Erythroblast (primary cell): ENCODE measurements around the gene XYLT1.

Experiments
- GATA1 ChIP-seq: IDR thresholded peaks from 2 replicates; pipeline ENCODE4 v1.6.1; 2011; ENCODE audit warnings: low read depth, mild to moderate bottlenecking, control low read depth, low read length, moderate library complexity
- POLR2A ChIP-seq: IDR thresholded peaks from 2 replicates; pipeline ENCODE4 v1.6.1; 2011; ENCODE audit warnings: mild to moderate bottlenecking, low read length

DNA sequence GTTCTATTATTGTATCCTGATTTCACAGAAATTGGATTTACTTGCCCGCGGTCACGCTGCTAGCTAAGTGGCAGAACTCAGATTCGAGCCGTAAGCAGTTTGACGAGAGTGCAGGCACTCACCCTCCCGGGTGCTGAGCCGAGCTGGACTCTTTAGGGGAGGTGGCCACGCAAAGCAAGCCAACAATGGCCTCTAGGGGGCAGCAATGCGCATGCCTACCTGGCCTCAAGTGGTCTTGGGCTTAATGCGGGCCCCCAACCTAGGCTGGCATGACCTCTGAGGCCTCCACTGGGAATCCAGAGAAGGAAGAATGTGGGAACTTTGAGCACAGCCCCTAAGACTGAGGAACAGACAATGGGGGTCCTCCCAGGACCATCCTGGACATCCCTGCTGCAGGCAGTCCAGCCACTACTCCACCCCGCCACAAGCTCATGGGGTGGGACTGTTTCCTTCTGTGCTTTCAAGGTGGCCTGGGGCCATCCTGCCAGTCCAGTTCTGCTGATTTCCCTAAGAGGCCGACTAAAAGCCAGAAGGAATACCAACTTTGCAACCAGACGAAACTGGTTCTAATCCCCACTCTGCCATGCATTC, 276.5 kb downstream of the XYLT1 start:
- TF ChIP-seq POLR2A (no peak), GATA1 (no peak)
